ENCODE measurements around the gene TTLL11. TPM values are rescaled to one million over a fixed set of nuclear protein-coding genes. Genes with fewer than 3 reads are reported as not detected.

The TTLL11 gene
- total RNA-seq, 1 donor from 2014 or later, result 3.6 TPM

- no peak for DNase-seq
- intact Hi-C loops (cut with micrococcal nuclease), result no loop called here
- Mint-ChIP-seq H3K36me3 (ENCODE audit: low read depth) (no peaks in the 10 kb centered on the region), H3K27ac (no peak overlapping the region), H3K4me3 (no peak overlapping the region), H3K27me3 (no peaks in the 10 kb centered on the region), H3K9me3 (no peaks in the 10 kb centered on the region), H3K4me1 (no peaks in the 10 kb centered on the region)
- ChIA-PET CTCF (no interaction called here), POLR2A (no interaction called here)
- no peak for ATAC-seq (ENCODE audit: low read depth)
- no peak for TF ChIP-seq CTCF (IDR thresholded peaks at IDR 0.05)
Observed at GRCh38 chr9:121906074-121906870, 186.8 kb downstream of the TTLL11 start.

- CTCF ChIA-PET, result no interaction called here
- DNase-seq (no peak), ATAC-seq (ENCODE audit: low read depth) (no peak)
- peaks cover 6% of the 10 kb centered on the region for H3K9me3 Mint-ChIP-seq
- intact Hi-C loops (cut with micrococcal nuclease), result no loop called here
- H3K27ac Mint-ChIP-seq, result no peak overlapping the region
- H3K27me3 Mint-ChIP-seq, result no peaks in the 10 kb centered on the region
- no peak overlapping the region for H3K4me3 Mint-ChIP-seq
- no peak for TF ChIP-seq CTCF (IDR thresholded peaks at IDR 0.05)
- no peaks in the 10 kb centered on the region for H3K4me1 Mint-ChIP-seq
- POLR2A ChIA-PET, result no interaction called here
- H3K36me3 Mint-ChIP-seq (ENCODE audit: low read depth), result no peaks in the 10 kb centered on the region
Observed at GRCh38 chr9:121902461-121903135, 190.5 kb downstream of the TTLL11 start.

DNA sequence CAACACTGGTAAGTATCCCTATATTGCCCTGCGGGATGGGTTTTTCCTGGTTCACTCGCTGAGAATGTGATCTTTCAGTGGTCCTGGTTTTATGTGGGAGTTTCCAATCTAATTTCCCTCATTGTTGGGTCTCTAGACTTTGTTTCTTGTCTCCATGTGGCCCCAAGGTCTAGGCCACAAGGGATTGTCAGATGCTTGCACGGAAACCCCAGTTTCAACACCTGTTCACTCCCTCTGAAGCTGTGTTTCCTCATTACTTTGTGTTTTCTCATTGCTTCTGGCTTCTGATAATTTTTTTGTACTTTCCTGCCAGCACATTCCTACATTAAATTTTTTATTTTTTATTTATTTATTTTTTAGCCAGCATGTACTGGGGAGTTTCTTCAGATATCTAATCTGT is 191.5 kb downstream of the TTLL11 start:
- DNase-seq (no peak), ATAC-seq (ENCODE audit: low read depth) (no peak)
- H3K27me3 Mint-ChIP-seq, result no peaks in the 10 kb centered on the region
- H3K4me1 Mint-ChIP-seq, result no peaks in the 10 kb centered on the region
- H3K36me3 Mint-ChIP-seq (ENCODE audit: low read depth), result no peaks in the 10 kb centered on the region
- H3K9me3 Mint-ChIP-seq, result peaks cover 6% of the 10 kb centered on the region
- CTCF ChIA-PET, result no interaction called here
- no peak overlapping the region for H3K27ac Mint-ChIP-seq
- H3K4me3 Mint-ChIP-seq, result no peak overlapping the region
- intact Hi-C loops (cut with micrococcal nuclease), result no loop called here
- no peak for TF ChIP-seq CTCF (IDR thresholded peaks at IDR 0.05)
- POLR2A ChIA-PET, result no interaction called here

- POLR2A ChIA-PET, result no interaction called here
- CTCF ChIA-PET, result no interaction called here
- Mint-ChIP-seq H3K27me3 (no peaks in the 10 kb centered on the region), H3K9me3 (peaks cover 6% of the 10 kb centered on the region), H3K4me3 (no peak overlapping the region), H3K4me1 (no peaks in the 10 kb centered on the region), H3K27ac (no peak overlapping the region), H3K36me3 (ENCODE audit: low read depth) (no peaks in the 10 kb centered on the region)
- intact Hi-C loops (cut with micrococcal nuclease), result no loop called here
- no peak for TF ChIP-seq CTCF (IDR thresholded peaks at IDR 0.05)
- ATAC-seq (ENCODE audit: low read depth), result no peak
- no peak for DNase-seq
Observed at GRCh38 chr9:121900163-121900562, 192.9 kb downstream of the TTLL11 start.

- no peaks in the 10 kb centered on the region for H3K36me3 Mint-ChIP-seq (ENCODE audit: low read depth)
Observed at GRCh38 chr9:121898856-121899255, 194.3 kb downstream of the TTLL11 start.

More at GRCh38 chr9:121898856-121899255, 194.3 kb downstream of the TTLL11 start:
- DNase-seq (no peak), ATAC-seq (ENCODE audit: low read depth) (no peak)
- H3K27ac Mint-ChIP-seq, result no peak overlapping the region
- POLR2A ChIA-PET, result no interaction called here
- intact Hi-C loops (cut with micrococcal nuclease), result no loop called here
- peaks cover 6% of the 10 kb centered on the region for H3K9me3 Mint-ChIP-seq
- H3K4me3 Mint-ChIP-seq, result no peak overlapping the region
- H3K4me1 Mint-ChIP-seq, result no peaks in the 10 kb centered on the region
- CTCF ChIA-PET, result no interaction called here
- H3K27me3 Mint-ChIP-seq, result no peaks in the 10 kb centered on the region
- TF ChIP-seq CTCF (IDR thresholded peaks at IDR 0.05), result no peak

Measured in activated B cell treated with CpG ODN at 0.5 μM for 24 hours (primary cell).